Activated CD8-positive, alpha-beta memory T cell treated with anti-CD3 and anti-CD28 coated beads, Interleukin-2, amount 50 U/mL, for 24 hours (primary cell): ENCODE data around the gene TRMO.

ENCODE experiments used
- DNase-seq: peaks from one replicate; pipeline ENCODE4 v3.0.0-alpha.2; 2020; ENCODE audit errors: extremely low read depth

The TRMO gene

DNA sequence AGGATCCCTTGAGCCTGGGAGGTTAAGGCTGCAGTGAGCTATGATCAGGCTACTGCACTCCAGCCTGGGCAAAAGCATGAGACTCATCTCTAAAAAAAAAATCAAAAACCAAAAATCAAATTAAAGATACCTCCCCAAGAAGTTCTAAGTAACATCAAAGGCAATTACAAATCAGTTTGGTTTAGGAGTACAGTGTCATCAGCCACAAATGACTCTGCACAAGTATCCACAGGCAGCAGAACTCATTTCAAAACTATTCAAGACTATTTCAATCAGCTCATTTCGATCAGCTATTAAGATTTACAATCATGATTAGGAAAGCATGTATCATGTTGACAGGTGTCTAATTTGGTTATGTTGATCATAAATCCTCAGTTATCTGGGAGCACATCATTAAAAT lies 19.1 kb downstream of the TRMO start:
- DNase-seq = no peak

DNA sequence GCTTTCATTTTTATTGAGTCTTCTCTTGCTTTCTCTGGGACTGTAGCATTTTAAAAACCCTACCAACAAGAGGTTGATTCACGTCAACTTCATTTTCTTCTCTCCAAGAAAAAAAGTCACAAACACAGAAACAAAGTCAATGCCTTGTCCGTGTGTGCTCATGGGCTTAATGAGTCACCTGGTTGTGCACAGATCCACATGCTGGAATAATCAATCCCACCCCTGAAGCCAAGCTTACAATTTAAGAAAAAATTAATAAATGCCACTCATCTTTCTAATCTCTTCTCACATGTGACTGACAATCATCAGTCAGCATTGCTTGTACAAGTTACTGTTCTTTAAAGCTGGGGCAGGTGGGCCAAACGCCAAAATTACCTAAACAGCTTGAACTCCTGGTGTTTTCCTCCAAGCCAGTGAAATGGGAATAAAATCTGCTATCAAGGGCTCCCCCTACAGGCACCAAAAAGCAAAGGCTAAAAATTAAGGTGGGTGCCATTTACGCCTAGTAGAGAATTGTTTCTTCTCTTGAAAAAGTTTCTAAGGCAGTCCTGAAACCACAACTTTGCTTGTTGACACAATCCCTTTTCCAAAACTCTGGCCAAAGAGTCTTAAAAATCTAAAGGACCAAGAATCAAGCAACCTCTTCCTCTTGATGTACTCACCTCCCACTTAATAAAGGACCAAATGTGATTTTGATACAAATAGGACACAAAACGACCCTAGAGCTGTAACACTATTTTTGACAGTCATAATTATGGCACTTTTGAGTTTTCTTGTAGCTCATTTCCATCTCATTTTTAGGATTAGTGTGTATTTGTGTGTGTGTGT lies 21.3 kb downstream of the TRMO start:
- DNase-seq = no peak

DNA sequence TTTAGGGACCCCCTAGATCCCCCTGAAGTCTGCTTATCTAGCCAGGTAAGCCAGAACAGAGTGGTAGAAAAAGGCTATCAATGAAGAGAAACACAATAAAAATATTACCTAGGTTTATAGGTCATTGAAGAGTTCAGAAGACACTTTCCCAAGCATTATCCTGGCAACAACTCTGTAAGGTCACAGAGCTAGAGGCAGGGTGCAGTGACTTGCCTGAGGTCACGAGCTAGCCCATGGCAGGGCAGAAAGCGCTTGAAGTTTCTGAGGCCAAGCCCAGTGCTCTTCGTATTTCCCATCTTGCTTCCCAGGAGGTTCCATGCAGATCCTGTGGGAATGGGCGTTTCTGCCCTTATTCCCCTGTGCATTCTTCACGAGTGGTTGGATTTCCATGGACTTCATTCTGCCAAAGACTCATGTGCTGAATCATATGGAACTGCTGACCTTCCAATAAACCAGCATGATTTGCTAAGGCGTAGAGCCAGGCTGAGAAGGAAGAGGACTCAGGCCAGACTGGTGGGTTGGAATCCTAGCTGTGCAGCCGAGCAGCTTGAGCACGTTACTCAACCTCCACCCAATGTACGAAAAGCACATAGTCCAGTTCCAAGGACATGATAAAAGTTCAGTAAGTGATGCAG lies 22.1 kb downstream of the TRMO start:
- no peak for DNase-seq

DNA sequence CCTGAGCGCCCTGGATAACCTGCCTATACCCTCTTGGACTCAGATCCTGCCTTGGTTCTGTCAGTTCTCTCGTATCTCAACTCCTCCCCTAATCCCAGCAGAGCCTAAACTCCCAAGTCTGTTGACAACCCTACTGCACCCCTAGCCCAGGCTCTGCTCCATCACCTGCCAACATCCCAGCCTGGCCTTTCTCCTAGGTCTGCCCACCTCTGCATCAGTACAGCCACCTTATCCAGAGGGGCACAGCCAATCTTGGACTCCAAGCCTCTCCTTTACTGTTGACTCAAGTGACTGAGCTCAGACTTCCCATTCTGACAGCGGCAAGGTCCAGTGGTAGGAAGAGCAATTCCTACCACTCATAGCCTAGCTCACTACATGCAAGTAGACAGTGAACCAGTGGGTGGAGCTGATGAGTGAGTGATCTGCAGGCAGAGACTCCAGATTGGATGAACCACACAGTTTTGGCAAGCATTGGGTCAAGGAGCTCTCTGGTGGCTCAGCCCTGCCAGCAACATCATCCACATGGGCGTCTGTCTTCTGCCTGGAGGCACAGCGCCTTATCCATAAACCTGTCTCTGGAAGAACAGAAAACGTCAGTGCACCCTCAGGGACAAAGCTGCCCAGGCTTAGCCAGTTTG lies 26.5 kb downstream of the TRMO start:
- no peak for DNase-seq

DNA sequence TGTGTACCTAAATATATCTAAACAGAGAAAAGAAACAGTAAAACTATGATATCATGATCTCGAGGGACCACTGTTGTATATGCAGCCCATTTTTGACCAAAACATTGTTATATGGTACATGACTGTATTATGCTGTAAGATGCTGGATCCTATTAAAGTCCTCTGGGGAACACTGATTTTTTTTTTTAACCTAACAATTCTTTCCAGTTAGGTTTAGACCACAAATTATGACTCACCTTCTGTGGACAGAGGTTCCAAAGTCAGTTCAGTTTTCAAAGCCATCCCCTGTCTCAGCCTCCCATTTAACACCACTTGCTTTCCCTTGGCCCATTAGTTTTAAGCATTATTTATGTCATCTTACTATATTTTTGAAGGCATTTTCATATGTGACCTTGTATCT lies 27.1 kb downstream of the TRMO start:
- DNase-seq = no peak

DNA sequence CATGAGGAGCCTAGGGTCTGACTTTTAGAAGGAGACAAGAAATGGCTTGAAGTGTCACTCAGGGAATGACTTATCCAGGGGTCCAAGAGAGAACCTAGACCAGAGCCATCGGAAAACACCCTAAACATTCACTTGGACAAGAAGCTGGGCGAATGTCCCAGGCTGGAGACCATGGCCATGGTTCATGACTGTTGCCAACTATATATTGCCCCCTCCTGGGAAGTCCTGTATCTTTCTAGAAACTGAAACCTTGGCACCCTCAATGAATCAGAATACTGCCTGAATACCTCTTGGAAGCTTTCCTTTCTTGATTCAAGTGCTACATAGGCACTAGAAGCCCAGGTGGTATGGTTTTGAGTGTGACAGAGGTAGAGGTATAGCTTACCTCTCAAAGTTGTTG lies 29.9 kb downstream of the TRMO start:
- DNase-seq = no peak

DNA sequence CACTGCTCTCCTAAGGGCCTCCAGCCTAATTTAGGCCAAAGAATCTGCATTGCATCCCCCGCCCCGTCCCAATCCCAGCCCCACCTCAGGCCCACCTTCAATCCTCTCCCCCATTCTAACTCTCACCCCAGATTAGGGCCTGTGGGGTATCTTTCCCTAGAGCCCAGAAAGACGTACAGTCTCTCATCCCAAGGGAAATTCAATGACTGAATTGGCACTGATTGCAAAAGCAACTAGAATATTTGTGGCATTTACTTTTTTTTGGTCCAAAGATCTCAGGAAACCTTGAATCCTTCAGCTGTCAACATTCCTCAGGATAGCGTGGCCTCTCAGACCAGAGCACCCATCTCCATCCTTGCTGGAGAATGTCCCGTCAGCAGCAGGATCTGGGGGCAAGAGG lies 30.6 kb downstream of the TRMO start:
- DNase-seq = no peak

DNA sequence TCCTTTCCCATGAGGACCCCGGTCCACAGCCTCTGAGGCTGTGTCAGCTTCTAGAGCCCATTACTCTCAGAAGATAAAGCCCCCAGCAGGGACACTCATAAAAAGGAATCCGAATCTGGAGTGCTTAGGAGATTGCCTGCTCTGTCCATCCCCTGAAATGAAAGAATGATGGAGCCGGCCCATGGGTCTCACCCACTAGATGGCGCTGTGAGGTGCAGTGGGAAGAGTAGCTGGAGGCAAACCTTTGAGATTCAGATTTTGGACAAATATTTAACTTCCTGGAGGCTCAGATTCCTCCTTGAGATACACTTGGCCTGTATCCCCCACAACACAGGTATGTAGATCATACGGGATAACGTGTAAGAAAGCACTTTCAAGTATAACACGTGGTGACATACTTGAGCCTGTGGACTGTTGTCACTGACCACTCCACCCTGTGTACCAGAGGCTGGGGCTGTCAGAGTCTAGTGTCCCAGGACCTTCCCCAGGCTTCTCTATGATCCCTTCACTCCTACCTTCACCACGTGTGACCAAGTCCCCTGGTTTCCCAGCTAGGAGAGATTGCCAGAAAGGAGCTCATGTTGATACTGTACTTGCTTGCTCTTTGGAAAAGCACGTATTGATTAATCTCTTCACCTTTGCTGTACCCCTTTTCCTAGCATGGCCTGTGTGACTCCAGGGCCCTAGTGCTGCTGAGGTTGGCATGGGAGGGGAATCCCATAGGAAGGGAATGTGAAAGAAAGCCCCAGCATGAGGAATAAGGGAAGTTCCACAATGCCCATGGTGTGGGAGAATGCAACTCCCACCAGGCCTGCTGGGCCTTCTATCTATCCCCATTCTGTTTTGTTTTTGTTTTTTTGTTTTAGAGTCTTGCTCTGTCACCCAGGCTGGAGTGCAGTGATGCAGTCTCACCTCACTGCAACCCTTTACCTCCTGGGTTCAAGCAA lies 32.1 kb downstream of the TRMO start:
- no peak for DNase-seq

DNA sequence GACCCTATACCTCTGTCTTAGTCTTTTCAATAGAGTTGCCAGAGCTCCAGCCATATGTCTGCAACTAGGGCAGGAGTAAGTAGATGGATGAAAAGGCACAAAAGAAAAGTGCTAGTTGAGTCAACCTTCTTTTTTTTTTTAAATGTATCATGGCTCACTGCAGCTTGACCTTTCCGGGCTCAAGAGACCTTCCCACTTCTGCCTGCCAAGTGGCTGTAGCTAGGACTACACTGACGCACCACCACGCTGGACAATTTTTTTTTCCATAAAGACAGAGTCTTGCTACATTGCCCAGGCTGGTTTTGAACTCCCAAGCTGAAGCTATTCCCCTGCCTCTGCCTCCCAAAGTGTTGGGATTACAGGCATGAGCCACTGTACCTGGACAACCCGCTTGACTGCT lies 42.0 kb downstream of the TRMO start:
- no peak for DNase-seq

DNA sequence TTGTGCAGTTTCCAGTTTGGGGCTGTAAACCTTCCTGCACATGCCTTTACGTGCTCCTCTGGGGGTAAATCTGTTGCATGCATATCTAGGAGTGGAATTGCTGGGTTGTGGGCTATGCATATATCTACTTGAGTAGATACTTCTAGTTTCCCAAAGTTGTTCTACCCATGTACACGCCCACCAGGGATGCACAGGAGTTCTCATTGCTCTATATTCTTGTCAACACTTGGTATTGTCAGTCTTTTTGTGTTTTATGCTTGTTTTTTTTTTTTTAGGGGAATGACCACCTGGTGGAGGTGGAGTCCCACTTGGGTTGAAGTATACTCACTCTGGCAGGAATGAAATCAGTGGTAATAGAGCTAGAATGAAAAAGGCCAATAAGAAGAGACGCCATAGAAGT lies 46.2 kb downstream of the TRMO start:
- DNase-seq = no peak

DNA sequence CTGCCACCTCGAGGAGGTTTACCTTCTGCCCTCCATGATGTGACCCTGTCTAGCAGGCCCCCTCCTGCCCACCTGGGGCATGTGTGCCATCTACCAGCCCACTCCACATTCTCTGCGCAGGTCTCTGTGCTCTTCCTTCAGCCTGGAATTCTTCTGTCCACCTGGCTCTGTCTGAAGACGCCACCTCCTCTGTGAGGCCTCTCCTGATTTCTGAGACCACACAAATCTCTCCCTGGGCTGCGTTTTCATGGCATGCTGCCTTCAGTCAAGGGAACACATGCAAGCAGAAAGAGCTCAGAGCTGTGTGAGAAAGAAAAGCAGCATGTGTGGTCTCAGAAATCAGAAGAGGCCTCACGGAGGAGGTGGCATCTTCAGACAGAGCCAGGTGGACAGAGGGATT lies 47.2 kb downstream of the TRMO start:
- no peak for DNase-seq

DNA sequence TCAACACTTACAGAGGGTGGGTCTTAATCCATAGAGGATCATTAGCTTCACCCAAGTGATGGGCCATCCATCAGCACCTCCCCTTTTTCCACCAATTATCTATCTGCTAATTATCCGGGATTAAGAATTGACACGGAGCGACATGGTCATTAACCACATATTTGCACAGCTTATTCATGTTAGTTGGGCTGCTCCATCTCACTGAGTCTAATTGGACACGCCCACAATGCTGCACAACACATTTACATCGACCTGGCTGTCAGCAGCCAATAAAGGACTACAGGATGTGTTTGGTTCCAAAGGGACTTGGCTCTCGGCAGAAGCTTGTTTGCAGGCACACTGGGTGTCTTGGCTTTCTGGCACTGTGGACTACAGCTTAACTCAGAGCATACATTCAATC lies 47.7 kb downstream of the TRMO start:
- no peak for DNase-seq

DNA sequence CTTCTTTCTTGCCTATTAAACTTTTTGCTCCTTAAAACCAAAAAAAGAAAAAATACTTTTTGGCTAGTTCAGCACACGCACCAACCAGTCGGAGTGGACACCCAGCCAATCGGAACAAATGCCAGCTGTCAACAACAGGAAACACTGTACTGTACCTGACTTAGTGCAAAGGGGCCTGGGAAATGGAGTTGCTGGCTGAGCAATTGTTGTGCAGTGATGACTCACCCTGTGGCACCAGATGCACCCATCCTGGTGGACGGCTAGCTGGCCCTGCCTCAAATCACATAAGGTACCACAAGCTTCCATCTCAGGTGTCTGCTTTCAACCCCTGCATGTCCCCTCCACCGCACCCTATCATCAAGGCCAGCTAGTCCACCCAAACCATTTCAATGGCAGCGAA lies 48.4 kb downstream of the TRMO start:
- DNase-seq = no peak

DNA sequence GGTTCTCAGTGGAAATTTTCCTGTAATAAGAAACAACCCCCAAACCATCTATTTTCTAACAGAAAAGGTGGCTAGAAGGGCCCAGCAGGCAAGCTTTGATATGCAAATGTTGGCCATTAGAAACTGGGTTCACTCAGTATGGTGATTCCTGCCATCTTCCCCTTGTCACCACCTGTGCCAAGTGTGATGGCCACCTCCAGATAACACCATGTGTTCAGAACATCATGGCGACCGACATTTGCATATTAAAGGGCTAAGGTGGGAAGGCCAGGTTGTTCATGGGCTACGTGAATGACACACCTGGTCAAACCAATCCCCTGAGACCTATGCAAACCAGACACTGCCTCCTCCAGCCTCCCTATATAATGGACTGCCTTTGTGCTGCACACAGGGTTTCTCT lies 48.9 kb downstream of the TRMO start:
- DNase-seq = no peak

DNA sequence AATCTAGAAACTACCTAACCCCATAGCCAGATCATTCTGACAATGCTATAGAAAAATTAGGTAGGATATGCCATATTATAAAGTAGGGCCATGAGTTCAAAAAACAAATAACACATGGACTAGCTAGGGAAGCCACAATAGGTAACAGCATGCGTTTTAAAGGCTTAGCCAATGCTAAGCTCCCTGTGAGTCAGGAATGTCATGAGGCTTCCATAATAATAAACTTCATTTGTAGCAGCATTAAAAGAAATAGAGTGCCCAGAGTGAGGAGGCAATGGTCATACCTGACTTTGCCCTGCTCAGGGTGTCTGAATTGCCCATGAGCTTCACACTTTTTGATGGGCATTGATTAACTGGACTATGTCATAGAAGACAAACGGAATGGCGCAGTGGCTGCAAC lies 53.4 kb downstream of the TRMO start:
- DNase-seq = no peak

DNA sequence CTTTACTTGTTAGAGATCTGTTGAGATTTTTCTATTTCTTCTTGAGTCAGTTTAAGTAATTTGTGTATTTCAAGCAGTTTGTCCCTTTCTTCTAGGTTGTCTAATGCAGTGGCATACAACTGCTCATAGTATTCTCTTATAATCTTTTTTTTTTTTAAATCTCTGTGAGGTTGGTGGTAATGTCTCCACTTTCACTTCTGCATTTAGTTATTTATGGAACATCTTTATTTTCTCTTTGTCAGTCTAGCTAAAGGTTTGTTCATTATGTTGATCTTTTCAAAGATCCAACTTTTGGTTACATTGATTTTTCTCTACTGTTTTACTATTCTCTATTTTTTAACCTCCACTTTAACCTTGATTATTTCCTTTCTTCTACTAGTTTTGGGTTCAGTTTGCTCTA lies 55.5 kb downstream of the TRMO start:
- no peak for DNase-seq

DNA sequence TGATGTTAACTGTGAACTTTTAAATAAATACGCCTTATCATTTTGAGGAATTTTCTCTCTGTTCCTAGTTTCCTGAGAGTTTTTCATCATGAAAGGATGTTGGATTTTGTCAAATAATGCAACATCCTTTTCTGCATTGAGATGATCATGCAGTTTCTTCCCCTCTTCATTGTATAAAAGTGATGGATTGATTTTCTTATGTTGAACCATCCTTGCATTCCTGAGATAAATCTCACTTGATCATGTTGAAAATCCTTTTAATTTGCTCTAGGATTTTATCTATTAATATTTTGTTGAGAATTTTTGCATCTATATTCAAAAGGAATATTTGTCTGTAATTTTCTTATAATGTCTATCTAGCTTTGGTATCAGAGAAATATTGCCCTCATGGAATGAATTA lies 56.0 kb downstream of the TRMO start:
- DNase-seq = no peak

DNA sequence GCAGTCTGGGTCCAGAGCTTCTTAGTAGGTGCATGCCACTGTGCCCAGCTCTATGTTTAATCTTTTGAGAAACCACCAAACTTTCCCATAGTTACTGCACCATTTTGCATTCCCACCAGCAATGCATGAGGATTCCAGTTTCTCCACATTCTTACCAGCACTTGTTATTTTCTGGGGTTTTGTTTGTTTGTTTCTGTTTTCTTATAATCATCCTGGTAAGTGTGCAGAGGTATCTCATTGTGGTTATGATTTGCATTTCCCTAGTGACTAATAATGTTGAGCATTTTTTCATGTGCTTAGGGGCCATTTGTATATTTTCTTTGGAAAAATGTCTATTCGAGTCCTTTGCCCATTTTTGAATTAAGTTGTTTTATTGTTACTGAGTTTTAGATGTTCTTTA lies 57.9 kb downstream of the TRMO start:
- DNase-seq = no peak

DNA sequence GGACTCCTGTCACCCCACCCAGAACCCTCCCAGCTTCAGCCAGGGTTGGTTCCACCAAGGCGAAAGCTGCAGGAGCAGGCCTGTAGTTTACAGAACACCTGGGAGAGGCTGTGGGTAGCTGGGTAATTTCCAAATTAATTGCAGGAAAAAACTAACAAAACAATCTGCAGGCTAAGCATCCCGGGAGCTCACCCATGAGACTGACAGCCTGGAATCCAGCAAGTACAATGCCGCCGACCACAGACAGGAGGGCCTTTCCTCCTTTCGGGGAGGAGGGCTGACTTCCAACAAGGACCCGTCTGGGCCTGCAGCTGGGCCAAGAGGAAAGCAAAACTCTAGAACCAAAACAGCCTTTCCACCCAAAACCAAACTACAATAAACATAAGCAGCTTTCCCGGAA lies 59.0 kb downstream of the TRMO start:
- no peak for DNase-seq

DNA sequence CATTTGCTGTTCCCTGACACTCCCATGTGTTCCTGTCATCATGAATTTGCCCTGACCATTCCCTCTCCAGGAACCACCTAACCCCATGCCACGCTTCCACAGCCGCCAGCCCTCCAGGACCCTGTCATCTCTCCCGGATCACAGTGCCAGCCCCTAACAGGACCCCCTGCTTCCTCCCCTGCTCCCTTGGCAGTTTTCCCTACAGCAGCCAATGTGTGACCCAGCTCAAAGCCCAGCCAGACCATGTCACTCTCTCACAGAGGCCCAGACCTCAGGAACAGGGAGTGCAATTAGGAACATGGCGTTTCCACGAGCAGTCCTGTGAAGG lies 61.2 kb downstream of the TRMO start:
- no peak for DNase-seq

DNA sequence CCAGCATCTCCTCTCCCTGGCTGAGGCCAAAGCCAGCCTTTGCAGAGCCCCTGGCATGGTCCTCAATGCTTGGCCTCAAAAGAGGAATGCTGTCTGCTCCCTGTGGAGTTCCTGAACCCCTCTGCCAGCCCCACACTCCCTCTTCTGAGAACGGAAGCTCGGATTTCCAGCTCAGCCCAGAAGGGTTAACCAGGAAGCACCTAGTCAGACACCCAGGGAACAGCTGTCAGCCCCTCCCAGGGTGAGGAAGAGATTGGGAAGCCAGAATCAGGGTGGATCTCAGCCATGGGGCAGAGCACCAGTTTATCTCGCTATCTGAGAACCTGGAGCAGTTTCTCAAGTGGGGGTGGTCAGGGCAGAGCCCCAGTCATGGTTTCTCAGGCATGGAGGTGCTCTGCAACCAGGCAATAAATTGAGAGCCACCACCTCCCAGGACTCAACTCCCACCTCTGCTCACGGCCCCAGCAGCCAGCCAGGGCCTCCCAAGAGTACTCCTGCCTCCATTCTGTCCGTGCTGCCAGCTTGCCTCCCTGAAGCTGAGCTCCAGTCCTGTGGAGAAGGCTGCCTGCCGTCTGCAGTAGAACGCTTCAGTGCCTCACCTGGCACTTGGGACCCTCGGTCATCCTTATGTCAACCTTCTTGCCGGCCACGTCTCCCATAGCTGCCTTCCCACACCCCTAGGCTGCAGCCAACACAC lies 61.7 kb downstream of the TRMO start:
- no peak for DNase-seq

DNA sequence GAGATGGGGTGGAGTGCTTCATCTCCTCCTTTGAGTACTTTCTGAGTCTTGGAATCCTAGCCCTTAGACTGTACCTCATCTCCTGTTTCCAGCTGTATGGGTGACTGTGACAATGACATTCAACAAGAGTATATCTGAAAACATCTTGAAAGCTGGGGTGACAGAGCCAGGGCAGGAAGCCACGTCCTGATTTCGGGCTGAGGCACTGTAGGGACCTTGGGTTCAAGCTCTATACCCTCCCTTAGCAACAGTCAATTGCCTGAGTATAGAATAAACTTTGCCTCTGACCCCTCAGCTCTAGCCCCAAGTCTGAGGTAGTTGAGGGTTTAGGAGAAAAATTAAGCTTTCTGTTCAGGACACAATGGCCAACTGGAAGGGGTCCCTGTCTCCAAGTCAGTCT lies 63.0 kb downstream of the TRMO start:
- DNase-seq = no peak
